IPS-18a (cell line): ENCODE results near the gene CDH13.
"Not testable (repeated sequence)": the region's sequence is repeated elsewhere in the genome, so short reads cannot be mapped to it uniquely, and the experiment has no call there.

Experiments
- H3K27ac ChIP-seq: one replicate; pipeline ENCODE4 v1.5.1; 2013; ENCODE audit warnings: low read length
- H3K27me3 ChIP-seq: one replicate; pipeline ENCODE4 v1.6.1; 2013; ENCODE audit warnings: mild to moderate bottlenecking, low read length; ENCODE audit not compliant: control insufficient read depth, insufficient read depth
- H3K36me3 ChIP-seq: one replicate; pipeline ENCODE4 v1.6.1; 2013; ENCODE audit warnings: low read depth, low read length; ENCODE audit not compliant: control insufficient read depth
- H3K4me1 ChIP-seq: one replicate; pipeline ENCODE4 v1.6.1; 2013; ENCODE audit warnings: low read depth, low read length; ENCODE audit not compliant: control insufficient read depth
- H3K4me3 ChIP-seq: one replicate; pipeline ENCODE4 v1.5.1; 2013; ENCODE audit warnings: low read length
- H3K9ac ChIP-seq: one replicate; pipeline ENCODE4 v1.6.1; 2013; ENCODE audit warnings: mild to moderate bottlenecking, low read length, moderate library complexity
- H3K9me3 ChIP-seq: one replicate; pipeline ENCODE4 v1.6.1; 2013; ENCODE audit warnings: low read depth, low read length; ENCODE audit not compliant: control insufficient read depth

CDH13 gene

DNA sequence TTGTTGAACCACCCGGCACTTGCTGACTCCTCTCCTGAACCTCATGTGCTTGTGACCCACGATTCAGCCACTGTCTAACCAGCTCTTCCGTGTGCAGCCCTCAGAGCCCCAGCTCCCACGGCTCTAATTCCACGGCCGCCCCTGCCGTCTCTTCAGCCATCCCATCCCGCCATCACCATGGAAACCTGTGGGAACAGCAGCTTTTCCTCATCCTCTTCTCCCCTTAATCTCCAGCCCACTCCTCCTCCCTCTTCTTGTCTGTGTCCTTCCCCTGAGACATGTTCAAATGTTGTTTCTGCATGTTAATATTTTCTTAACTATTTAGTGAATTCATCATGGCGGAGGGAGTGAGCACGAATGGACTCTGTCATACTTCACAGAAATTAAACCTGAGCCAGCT, 285.2 kb downstream of the CDH13 start:
- Histone ChIP-seq H3K9me3 (no peaks in the 10 kb centered on the region), H3K27me3 (no peaks in the 10 kb centered on the region), H3K36me3 (no peaks in the 10 kb centered on the region), H3K27ac (no peak overlapping the region), H3K4me3 (no peak overlapping the region), H3K4me1 (no peaks in the 10 kb centered on the region), H3K9ac (no peak overlapping the region)

DNA sequence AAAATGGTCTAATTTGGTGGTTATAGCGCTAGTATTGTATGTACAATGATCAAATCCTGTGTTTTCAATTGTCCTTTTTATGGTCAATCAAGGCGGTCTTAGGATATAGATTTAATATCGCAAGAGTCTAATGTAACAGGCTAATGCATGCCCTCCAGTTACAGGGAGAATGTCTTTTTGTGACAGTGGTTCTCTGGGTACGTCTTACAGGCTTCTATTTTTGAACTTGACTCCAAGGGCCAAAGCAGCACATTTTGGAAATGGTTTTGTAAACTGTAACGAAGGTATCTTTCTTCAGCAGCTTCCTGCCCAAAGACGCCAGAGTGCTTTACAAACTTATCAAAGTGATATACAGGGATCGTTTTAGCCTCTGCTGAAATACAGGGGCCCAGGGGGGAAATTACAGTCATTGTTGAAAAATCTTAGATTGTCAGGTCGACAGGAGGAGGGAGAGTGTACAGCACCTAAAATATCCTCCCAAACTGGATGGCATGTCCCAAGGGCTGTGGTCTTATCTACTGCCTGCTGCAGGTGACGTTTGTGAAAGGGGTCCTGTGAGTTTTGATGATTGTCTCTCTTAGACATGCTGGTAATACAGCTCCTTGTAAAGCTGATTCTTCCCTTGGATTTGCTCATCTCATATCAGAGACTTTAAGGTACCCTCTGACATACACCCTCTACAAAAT, 288.5 kb downstream of the CDH13 start:
- Histone ChIP-seq H3K27ac (no peak overlapping the region), H3K9ac (no peak overlapping the region), H3K4me1 (no peaks in the 10 kb centered on the region), H3K4me3 (no peak overlapping the region), H3K27me3 (no peaks in the 10 kb centered on the region), H3K36me3 (no peaks in the 10 kb centered on the region), H3K9me3 (no peaks in the 10 kb centered on the region)

GRCh38 chr16:82917886-82918595, 291.3 kb downstream of the CDH13 start:
- H3K27me3 ChIP-seq: no peaks in the 10 kb centered on the region
- H3K9me3 ChIP-seq: no peaks in the 10 kb centered on the region
- H3K4me1 ChIP-seq: no peaks in the 10 kb centered on the region
- H3K4me3 ChIP-seq: no peak overlapping the region
- no peak overlapping the region for H3K27ac ChIP-seq
- H3K9ac ChIP-seq: no peak overlapping the region
- H3K36me3 ChIP-seq: no peaks in the 10 kb centered on the region

- Histone ChIP-seq H3K9ac (no peak overlapping the region), H3K27me3 (no peaks in the 10 kb centered on the region), H3K36me3 (no peaks in the 10 kb centered on the region), H3K4me3 (no peak overlapping the region), H3K27ac (no peak overlapping the region), H3K4me1 (no peaks in the 10 kb centered on the region), H3K9me3 (no peaks in the 10 kb centered on the region)
These were observed 297.5 kb downstream of the CDH13 start for GRCh38 chr16:82924075-82924854.

DNA sequence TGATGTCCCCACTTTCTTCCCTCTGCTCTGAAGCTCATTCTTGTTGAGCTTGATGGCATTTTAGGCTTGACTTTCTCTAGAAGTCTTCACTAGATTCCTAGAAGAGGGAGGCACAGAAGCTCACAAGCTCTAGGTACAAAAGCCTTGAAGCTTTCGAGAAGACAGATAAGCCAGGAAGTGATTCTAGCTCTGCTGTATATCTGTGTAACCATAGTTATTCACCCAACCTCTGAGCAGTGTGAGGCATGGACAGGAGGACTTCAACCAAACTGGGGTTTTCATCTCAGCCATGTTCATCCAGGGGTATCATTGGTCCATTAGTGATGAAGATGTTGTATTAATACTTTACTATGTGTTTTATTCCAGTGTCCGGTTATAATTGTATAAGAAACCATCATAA, 299.7 kb downstream of the CDH13 start:
- Histone ChIP-seq H3K4me1 (no peaks in the 10 kb centered on the region), H3K36me3 (no peaks in the 10 kb centered on the region), H3K4me3 (no peak overlapping the region), H3K27me3 (no peaks in the 10 kb centered on the region), H3K9ac (no peak overlapping the region), H3K9me3 (no peaks in the 10 kb centered on the region), H3K27ac (no peak overlapping the region)

- not testable (repeated sequence) for H3K36me3 ChIP-seq, H3K4me1 ChIP-seq, H3K27ac ChIP-seq, H3K9ac ChIP-seq, H3K27me3 ChIP-seq, H3K9me3 ChIP-seq, H3K4me3 ChIP-seq
These were observed 307.2 kb downstream of the CDH13 start for GRCh38 chr16:82933933-82934332.

DNA sequence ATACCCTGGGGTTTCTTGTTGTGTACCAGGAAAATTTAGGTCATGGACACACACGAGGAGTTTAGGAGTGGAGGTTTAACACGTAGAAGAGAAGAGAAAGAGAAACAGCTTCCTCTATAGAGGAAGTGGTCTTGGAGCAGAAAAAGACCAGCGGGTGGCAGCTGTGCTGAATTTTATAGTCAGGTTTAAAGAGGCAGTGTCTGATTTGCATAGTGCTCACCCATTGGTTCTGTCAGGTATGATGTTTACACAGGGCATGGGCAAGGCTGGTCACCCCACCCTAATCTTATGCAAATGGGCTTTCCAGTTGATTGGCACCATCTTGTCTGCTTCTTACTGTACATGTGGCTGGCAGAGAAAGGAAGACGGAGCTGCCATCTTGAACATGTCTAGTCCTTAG, 309.0 kb downstream of the CDH13 start:
- no peak overlapping the region for H3K9ac ChIP-seq
- H3K4me1 ChIP-seq: no peaks in the 10 kb centered on the region
- no peaks in the 10 kb centered on the region for H3K36me3 ChIP-seq
- H3K27me3 ChIP-seq: no peaks in the 10 kb centered on the region
- peaks cover 10% of the 10 kb centered on the region for H3K9me3 ChIP-seq
- H3K27ac ChIP-seq: no peak overlapping the region
- H3K4me3 ChIP-seq: no peak overlapping the region

DNA sequence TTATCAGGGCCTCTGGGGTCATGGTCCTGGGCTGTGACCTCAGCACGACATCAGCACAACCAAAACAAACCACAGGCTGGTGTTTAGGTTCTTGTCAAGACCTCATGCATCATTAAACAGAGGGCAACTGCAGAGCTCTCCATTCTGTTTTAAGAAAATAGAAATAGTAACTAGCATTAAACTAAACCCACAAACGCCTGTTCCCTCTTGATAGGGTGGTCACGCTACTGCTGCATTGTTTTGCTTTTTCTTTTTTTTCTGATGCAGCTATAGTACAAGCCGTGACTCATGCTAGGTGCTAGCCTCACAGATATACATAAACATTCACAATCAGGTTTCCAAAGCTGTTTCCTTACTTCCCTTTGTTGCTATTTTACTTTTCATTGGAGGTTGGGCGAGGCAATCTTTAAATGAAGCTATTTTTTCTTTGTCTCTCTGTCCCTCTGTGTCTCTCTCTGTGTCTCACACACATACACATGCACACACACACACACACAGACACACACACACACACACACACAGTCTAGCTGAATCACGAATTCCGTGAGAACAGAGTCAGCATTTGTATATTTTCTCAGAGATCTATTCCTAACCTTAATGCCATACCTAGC, 310.3 kb downstream of the CDH13 start:
- Histone ChIP-seq H3K9me3 (peaks cover 10% of the 10 kb centered on the region), H3K9ac (no peak overlapping the region), H3K27me3 (no peaks in the 10 kb centered on the region), H3K4me3 (no peak overlapping the region), H3K4me1 (no peaks in the 10 kb centered on the region), H3K27ac (no peak overlapping the region), H3K36me3 (no peaks in the 10 kb centered on the region)

DNA sequence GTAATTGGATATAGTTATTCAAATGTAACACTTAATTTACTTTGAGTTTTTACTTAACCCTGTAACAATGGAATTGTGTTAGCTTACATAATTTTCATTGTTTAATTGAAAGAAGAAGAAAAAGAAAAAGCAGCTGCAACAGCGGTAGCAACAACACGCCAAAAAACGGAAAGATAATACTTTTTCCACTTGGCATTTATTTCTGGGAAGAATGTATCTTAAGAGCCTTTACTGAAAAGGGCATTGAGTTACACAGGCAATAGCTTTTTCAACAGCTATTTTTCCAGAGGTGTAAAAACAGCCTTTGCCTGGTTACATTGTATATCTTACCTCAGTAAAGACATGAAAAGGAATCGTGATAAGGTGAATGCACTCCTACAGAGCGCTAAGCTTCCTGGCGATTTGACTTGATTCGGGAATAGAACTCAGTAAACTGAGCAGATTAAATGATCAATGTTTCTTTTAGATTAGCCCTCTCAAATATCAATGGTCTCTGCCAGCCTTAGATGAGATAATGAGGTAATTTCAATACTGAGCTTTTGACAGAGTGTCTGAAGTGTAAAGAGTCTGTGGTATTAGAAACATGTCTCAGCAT, 311.3 kb downstream of the CDH13 start:
- no peak overlapping the region for H3K9ac ChIP-seq
- H3K4me3 ChIP-seq: no peak overlapping the region
- H3K36me3 ChIP-seq: no peaks in the 10 kb centered on the region
- no peaks in the 10 kb centered on the region for H3K4me1 ChIP-seq
- H3K27ac ChIP-seq: no peak overlapping the region
- H3K9me3 ChIP-seq: peaks cover 10% of the 10 kb centered on the region
- no peaks in the 10 kb centered on the region for H3K27me3 ChIP-seq

GRCh38 chr16:82943371-82943770, 316.6 kb downstream of the CDH13 start:
- H3K9me3 ChIP-seq: no peaks in the 10 kb centered on the region
- H3K9ac ChIP-seq: no peak overlapping the region
- H3K4me3 ChIP-seq: no peak overlapping the region
- no peaks in the 10 kb centered on the region for H3K36me3 ChIP-seq
- no peak overlapping the region for H3K27ac ChIP-seq
- H3K27me3 ChIP-seq: no peaks in the 10 kb centered on the region
- H3K4me1 ChIP-seq: no peaks in the 10 kb centered on the region

DNA sequence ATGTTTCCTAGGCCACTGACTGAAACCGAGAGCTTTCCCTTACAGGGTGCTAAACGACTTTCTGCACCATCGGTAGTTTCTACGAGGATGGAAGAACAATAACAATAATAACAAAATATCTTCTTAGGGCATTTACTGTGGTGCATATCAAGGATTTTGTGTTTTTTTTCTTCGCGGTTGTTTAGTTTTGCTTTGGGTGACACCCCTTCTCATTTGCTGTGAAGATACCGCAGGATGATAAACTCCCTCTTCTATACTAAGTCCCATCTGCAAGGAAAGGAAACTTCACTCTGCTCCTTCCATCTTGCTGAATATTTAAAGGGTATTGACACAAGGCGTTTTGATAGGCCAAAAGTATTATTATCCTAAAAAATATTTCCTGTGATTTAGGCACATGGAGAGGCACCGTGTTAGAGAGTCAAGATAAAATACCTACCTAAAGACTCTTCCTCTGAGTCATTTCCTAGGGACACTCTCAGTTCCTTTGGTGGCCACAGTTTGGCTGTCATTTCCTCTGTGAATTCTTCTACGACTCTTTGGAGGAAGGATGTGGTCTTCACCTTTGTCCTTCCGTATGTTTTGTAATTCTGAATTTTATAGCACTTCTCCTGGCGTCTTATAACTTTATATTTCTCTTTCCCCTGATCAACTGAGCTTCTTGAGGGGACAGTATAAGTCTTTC, 318.8 kb downstream of the CDH13 start:
- H3K9me3 ChIP-seq: no peaks in the 10 kb centered on the region
- no peaks in the 10 kb centered on the region for H3K27me3 ChIP-seq
- no peak overlapping the region for H3K9ac ChIP-seq
- H3K4me3 ChIP-seq: no peak overlapping the region
- no peak overlapping the region for H3K27ac ChIP-seq
- no peaks in the 10 kb centered on the region for H3K36me3 ChIP-seq
- no peaks in the 10 kb centered on the region for H3K4me1 ChIP-seq
